GM18526 (cell line): ENCODE data around the gene HSDL1.

Experiments used
- POLR2A ChIP-seq: IDR thresholded peaks from 3 replicates; pipeline ENCODE4 v1.6.1; 2011; ENCODE audit not compliant: insufficient read length; ENCODE audit errors: extremely low read depth

Gene HSDL1

DNA sequence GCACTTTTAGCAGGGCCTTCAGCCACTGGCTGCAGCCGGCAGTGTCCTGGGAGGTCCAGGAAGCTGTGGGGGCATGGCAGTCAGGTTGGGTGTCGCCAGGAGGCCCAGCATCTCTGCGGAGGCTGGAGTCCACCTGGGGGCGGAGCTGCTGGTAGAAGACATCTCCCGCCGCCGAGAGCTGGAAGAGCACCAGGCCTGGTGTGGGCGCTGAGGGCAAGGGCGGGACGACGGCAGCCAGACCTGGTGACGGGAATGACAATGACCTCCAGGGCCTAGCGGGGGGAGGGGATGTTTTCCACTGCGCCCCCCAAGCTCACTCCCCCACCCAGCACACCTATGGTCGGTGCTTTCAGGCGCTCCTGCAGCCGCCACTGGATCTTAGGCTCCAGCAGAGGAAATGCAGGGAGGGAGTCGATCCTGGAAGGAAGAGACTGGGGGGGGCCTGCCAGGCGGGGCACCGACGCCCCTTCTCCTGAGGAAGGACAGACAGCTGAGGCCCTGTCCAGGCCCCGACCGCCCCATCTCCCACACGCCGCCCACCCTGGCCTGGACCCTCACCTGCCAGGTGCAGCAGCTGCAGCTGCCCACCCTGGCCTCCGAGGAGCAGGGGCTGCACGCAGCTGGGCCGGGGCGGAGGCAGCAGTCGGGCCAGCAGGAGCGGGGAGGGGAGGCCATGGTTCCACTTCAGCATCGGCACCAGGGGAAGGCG lies 34.8 kb upstream of the HSDL1 start:
- TF ChIP-seq POLR2A = no peak

DNA sequence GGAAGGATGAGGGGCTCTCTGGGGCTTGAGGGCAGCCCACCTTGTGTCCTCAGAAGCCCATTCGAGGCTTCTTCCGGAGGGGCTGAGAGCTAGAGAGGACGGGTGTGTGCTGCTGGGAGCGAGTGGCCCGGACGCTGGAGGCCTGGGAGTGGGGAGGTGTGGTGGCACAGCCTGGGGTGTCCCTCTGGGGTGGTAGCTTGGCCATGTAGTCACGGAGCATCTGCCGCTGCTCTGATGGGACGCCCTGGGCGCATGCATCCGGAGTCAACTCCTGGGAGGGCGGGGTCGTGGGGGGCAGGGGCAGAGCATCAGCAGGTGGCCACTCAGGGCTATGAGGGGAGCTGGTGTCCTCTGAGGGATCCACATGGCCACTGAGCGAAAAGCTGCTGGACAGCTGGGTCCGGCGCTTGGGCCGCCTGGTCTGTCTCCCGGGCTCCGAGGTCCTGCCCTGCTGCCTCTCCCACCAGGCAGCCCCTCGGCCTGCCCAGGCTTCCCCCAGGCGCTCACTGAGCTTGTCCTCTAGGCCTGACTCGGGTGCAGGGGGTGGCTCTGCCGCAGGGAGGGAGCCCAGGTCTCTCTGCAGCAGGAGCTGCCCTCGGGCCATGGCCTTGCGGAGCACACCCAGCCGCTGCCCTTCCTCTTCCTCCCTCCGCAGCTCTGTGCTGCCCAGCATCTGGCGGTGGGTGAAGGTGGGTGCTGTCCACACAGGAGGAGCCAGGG lies 34.1 kb upstream of the HSDL1 start:
- no peak for TF ChIP-seq POLR2A

DNA sequence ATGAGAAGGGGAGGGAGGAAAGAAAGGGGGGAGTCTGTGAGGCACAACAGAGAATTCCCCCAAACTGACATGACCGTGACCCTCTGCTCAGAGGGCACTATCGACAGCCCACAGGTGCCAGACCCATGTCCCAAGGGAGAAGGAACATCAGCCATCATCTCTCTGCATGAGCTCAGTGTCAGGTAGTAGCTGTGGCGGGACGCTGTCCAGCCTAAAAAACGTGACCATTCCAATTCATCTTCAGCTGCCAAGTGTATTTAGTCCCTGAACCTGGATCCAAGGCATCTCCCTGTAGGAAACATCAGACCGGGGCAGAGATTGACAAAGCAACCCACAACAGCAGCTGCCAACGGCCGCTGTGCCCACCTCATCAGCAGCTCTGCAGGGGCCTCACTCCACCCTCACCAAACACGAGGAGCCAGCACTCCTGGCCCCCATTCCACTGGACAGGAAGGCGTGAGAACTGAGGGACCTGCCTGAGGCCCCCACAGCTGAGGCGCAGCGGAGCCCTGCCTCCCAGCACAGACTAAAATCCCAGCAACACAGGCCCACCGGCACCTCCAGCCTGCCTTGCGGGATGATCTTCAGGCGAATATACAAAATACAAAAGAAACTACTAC lies 33.3 kb upstream of the HSDL1 start:
- no peak for TF ChIP-seq POLR2A

DNA sequence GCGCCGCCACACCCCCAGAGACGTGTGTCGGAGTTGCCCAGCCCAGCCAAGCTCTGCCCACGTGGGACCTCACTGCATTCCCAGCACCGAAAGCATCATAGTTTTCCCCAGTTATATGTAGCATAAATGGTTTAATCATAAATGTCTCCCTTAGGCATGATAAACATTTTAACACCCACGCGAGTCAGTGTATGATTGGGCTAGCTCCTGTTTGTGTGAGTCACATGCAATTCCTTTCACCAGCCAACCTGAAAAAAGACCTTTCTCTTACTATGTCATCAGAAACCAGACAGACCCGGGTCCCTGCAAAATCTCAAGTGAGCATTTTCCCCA lies 32.7 kb upstream of the HSDL1 start:
- TF ChIP-seq POLR2A = no peak

DNA sequence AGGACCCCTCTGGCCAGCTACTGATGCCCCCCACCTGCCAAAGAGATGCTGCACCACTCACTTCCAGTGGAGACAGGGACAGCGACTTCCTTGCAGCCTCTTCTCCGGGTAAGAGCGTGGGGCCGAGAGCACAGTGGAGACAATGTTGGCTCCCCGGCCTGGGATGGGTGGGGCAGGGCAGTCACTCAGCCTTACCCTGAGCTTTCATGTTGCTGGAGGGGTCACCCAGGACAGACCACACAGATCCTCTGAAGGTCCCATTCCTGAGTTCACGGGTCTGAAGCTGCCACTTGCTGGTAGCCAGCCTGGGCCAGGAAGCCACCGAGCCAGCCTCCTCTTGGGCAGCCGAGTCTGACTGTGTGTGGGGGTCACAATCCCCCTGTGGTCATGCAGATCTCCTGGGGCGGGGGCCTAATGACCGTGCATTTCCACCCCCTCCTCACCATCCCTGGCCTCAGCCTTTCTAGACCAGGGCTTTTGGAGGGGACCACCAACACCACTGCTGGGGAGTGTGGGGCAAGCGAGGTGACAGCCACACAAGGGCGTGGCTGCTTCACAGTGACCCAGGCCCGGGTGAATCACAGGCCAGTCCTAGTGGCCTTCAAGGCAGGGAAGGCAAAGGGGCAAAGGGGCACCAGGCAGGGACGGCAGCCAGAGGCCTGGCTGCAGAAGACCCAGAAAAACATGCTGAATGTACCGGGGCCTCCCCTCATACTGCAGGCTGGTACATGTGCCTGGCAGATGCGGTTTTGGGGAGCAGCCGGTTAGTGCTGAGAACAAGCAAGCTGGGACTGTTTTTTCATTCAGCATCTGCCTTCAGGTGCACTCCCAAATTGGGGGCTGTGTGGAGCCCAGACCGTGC lies 31.4 kb upstream of the HSDL1 start:
- TF ChIP-seq POLR2A = no peak

DNA sequence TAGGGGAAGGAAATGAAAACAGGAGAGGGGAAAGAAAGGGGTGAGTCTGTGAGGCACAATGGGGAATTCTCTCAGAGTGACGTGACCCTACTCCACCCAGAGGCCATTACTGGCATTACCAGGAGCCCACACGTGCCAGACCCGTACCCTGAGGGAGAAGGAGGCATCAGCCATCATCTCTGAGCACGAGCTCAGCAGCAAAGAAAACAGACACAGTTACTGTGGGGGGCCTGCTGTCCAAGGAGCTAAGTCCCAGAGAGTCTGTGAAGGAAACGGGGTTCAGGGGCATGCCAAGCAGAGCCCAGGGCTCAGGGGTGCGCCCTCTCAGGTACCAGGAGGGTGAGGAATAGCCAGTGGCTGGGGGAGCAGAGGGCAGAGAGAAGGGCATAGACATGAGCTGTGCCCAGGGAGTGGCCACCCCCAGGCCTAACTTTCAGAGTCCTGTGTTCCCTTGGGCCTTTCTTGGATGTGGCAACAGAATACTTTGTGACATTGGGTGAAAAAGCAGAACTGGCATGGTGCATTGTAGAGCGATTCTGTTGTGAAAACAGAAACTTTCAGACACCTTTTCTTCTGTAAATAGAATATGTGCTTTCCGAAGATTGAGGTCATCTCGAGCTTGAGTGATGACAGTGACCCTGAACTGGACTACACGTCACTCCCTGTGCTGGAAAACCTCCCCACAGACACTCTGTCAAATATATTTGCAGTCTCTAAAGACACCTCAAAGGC lies 30.5 kb upstream of the HSDL1 start:
- TF ChIP-seq POLR2A = no peak

DNA sequence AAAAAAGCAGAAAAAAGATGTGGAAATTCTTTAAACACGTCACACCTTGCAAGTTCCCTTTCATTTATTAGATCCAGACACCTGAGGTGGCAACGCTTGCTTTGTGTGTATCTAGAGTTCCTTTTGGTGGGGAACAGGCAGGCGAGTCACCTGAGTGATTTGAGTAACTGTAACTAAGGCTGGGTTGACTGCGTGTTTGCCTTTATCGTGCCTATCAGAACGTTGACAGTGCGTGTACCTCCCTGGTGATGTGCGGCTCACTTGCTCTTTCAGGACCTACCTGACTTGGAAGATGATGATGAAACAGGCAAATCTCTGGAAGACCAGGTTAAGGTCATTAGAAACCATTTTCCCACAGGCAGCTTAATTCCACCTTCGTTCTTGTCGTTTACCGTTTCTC lies 29.4 kb upstream of the HSDL1 start:
- no peak for TF ChIP-seq POLR2A

DNA sequence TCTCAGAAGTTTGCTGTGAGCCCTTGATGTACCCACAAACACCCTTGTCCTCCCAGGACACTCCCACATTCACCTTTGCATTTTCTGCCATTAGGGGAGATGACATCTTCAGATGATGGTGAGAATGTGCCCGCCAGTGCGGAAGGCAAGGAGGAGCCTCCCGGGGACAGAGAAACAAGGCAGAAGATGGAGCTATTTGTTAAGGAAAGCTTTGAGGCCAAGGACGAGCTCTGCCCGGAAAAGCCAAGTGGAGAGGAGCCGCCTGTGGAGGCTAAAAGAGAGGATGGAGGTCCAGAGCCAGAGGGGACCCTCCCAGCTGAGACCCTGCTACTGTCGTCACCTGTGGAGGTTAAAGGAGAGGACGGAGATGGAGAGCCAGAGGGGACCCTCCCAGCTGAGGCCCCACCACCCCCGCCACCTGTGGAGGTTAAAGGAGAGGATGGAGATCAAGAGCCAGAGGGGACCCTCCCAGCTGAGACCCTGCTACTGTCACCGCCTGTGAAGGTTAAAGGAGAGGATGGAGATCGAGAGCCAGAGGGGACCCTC lies 24.9 kb upstream of the HSDL1 start:
- TF ChIP-seq POLR2A = no peak

DNA sequence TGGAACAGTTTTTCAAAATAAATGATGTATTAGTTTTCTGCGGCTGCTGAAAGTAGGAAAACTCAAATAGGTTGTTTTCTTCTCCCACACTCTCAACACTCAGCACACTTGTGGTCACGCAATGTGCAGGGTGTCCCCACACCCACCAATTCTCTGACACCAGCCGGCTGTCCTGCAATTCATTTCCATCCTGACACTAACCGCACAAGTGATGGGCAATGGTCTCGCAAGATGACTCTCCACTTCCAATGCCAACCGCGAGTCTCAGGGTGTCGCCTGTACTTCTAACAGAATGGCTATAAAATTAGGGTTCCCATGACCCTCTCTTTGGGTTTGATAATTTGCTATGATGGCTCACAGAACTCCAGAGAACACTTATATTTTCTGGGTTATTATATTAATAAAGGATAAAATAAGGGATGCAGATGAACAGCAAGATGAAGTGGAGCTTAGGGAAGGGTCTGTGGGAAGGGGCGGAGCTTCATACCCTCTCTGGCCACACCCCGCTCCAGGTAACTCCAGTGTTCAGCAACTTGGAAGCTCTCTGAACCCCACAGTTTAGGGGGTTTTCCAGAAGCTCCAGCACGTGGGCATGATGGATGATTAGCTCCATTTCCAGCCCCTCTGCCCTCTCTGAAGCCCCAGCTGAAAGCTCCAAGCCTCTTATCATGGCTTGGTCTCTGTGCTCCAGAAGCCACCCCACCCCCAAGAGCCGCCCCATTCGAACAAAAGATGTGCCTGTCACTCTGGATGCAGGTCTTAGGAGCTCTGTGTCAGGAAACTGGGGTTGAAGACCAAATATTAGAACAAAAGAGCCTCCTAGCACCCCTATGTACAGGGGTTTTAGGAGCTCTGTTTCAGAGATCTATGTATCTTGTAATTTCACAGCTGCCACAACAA lies 22.1 kb upstream of the HSDL1 start:
- TF ChIP-seq POLR2A = no peak

DNA sequence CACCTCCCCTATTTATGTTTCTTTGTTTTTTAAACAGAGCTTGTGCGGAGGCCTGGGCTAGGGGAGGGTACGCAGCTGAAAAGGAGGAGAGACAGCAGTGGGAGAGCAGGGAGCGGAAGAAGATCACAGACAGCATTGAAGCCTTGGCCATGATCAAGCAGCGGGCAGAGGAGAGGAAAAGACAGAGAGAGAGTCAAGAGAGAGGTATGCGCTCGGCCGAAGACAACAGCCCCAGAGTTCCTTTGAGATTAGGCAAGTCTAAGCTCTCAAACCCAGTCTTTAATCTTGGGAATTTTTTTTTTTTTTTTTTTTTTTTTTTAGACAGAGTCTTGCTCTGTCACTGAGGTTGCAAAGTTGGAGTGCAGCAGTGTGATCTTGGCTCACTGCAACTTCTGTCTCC lies 20.8 kb upstream of the HSDL1 start:
- no peak for TF ChIP-seq POLR2A

DNA sequence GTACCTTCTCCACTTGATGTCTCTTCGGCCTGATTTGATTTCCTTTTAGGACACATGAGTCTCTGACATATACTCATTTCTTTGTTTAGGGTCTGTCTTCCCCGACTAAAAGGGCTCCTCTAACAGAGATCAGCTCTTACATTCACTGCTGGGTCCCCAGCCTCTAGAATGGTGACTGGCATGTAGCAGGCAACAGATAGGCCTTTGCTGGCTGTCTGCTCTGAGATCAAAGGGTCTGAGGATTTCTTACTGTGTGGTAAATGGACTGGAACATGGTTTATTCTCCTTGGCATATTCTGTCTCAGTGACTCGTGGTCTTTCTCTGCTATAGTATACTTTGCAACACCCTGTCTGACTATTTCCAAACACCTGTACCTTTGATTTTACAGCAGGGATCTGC lies 16.8 kb upstream of the HSDL1 start:
- no peak for TF ChIP-seq POLR2A

DNA sequence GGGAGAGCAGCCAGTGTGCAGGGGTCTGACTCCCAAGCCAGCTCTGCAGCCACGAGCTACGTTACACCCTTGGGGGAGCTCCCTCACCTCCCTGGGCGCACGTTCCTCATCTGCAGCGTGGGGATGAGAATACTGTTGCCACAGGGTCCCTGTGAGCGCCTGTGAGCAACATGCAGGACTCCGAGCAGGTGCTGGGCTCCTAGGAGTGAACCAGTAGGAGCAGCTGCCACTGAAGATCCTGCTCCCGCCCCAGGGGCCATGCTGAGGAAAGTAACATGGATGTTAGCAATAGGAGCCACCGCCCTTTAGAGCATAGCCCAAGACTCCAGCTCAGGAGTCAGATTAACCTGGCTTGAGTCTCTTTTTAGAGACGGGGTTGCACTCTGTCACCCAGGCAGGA lies 16.1 kb upstream of the HSDL1 start:
- TF ChIP-seq POLR2A = no peak

DNA sequence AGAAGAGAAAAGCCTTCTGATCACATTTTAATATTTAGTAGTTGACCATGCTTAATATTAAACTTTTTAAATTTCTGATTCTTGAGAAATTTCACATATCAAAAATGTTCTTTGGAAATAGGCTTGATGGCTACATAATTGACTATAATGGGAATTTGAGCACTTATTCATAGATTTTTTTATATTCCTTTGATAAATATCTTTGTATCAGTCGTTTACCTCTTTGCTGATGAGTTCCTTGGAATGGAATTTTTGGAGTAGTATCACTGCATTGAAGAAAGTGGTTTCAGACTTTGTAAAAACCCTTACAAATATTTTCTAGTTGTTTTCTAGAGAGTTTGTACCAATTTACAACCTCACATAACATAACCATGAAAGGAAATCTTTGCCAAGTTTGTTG lies 14.8 kb upstream of the HSDL1 start:
- no peak for TF ChIP-seq POLR2A

DNA sequence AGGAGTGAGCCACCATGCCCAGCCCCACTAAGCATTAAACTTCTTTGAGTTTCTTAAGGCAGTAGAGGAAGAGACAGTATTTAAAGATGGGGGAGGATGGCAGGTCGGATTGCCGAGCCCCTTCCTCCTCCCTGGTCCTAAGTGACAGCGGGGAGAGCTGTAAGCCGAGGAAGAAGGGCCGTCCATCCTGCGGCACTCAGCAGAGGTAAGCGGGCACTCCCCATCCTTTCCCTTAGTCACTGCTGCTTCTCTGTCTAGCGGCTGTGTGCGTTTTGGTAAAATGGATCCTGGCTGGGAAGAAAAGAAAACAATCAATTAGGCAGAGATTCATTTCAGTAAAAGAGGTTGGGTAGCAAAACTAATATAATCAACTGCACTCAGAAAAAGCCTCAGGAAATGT lies 14.0 kb upstream of the HSDL1 start:
- no peak for TF ChIP-seq POLR2A

DNA sequence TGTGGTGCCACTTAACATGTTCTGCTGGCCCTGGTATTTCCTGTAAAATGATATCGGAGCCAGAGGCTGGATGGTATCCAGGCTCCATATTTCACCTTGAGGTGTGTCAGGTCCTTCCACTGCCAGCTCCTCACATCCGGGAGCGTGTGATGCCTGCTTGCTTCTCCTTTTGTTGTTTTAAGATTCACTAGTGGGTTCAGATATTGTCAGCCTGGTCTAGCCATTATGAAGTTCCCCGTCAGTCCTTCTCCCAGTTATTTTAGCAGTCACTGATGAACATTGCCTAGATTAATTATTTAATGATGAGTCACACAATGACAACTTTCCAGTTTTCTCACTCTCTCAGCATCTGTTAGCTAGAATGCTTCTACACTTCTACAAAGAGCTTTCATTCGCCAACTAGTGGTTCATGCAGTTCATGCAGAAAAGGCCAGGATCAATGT lies 11.4 kb upstream of the HSDL1 start:
- TF ChIP-seq POLR2A = no peak
